ENCODE results near the gene TBC1D23.

DNA sequence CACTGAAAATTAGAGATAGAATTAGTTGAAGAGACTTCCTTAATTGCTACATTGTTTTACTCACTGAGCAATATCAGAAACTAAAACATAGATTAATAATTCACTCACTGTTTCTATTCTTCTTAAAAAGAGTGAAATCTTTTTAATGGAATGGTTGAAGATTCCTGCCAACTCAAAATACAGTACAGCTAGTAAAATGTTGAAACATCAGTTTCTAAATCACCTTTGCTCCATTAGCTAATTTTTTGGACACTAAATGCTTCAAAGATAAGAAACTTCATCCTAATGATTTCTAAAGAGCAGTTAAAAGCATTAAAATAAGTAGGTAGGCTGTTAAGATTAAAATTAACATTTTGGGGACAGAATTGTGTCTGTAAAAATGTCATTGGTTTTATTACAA is 63.3 kb downstream of the TBC1D23 start:
- no peak for TF ChIP-seq TCF7L2 (IDR thresholded peaks at IDR 0.05; ENCODE audit: low read depth, low read length)
- TF ChIP-seq, protein P1, sequence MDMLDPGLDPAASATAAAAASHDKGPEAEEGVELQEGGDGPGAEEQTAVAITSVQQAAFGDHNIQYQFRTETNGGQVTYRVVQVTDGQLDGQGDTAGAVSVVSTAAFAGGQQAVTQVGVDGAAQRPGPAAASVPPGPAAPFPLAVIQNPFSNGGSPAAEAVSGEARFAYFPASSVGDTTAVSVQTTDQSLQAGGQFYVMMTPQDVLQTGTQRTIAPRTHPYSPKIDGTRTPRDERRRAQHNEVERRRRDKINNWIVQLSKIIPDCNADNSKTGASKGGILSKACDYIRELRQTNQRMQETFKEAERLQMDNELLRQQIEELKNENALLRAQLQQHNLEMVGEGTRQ (CRISPR knock-in tag; IDR thresholded peaks at IDR 0.05): no peak

Data from K562 (cell line).